Left lung (tissue), 10 donors: Measurements from ENCODE around the gene PADI2. TPM values are rescaled to one million over a fixed set of nuclear protein-coding genes. Genes with fewer than 3 reads are reported as not detected.

Experiments
- ATAC-seq: fragments of 200-7000 bp; cut with Tn5 transposase; one replicate; pipeline ENCODE4 v1.9.1; 2020; ENCODE audit warnings: moderate library complexity
- DNase-seq, 4 donors: peaks; one replicate each; pipeline ENCODE4 v3.0.0-alpha.2; 2013 to 2020
- H3K27ac ChIP-seq, 2 donors: fragments of 200-600 bp; sonication (generic) in 1 of 2; one replicate each; pipeline versions ENCODE4 v1.5.0 to v1.8.0; 2020 to 2021
- H3K27me3 ChIP-seq, 2 donors: fragments of 200-600 bp; sonication (generic) in 1 of 2; one replicate each; pipeline versions ENCODE4 v1.5.0 to v1.8.0; 2020 to 2021
- H3K36me3 ChIP-seq, 2 donors: fragments of 200-600 bp; sonication (generic) in 1 of 2; one replicate each; pipeline versions ENCODE4 v1.5.0 to v1.8.0; 2020 to 2021
- H3K4me1 ChIP-seq, 2 donors: fragments of 200-600 bp; one replicate each; pipeline ENCODE4 v1.8.0; 2021
- H3K4me3 ChIP-seq, 2 donors: fragments of 200-600 bp; sonication (generic) in 1 of 2; one replicate each; pipeline versions ENCODE4 v1.5.0 to v1.8.0; 2020 to 2021; ENCODE audit warnings: mild to moderate bottlenecking in 1 of 2
- H3K9me3 ChIP-seq, 2 donors: fragments of 200-600 bp; sonication (generic) in 1 of 2; one replicate each; pipeline versions ENCODE4 v1.5.0 to v1.8.0; 2020 to 2021
- CTCF ChIP-seq, 2 donors: fragments of 200-600 bp; sonication (generic) in 1 of 2; IDR thresholded peaks; one replicate each; pipeline versions ENCODE4 v1.5.0 to v1.8.0; 2021; ENCODE audit warnings: antibody characterized with exemption in 2 of 2
- intact Hi-C, 2 donors: fragments of 100-400 bp; cut with DNase I; formaldehyde crosslinking; loops; one replicate each; pipeline versions ENCODE4 v1.11.2 to v1.14.2; 2022
- polyA plus RNA-seq, 6 donors: library from polyadenylated mRNA; unstranded; fragments of 120-200 nt; gene quantifications; one replicate each; pipeline ENCODE4 v1.2.1, GENCODE V29; 2013; ENCODE audit not compliant: insufficient read length in 6 of 6
- total RNA-seq, 2 donors: library from RNA; stranded (reverse); fragmentation: NEBNext Ultra II Directional; extraction: Animal tissue kit (Norgen Biotek cat#: 25700); gene quantifications; one replicate each; pipeline ENCODE4 v1.2.1, GENCODE V29; 2021
- donor health status: DM: no; HTN: yes; CAD: no.
- donor health status: DM: no; HTN: no; CAD: no.

Gene PADI2
- total and polyA plus RNA-seq, 8 donors = 2.2 to 35.4 (median 10.6) TPM

GRCh38 chr1:17135530-17135929 is 16.3 kb upstream of the PADI2 start:
- TF ChIP-seq CTCF (IDR thresholded peaks at IDR 0.05) = no peak

DNA sequence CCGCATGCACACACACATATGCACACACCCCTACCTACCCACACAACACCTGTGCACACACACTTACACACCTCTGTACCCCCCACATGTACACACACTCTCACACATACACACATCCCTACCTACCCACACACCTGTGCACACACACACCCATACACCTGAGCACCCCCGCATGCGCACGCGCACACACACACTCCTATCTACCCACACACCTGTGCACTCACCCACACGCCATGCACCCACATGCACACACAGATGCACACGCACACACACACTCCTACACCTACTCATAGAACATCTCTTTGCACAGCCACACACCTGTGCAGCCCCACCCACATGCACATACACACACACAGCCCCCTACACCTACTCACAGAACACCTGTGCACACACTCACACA is 15.5 kb upstream of the PADI2 start:
- no peak for TF ChIP-seq CTCF (IDR thresholded peaks at IDR 0.05)
- H3K4me1 ChIP-seq = no peaks in the 10 kb centered on the region
- no peak overlapping the region for H3K4me3 ChIP-seq
- ATAC-seq (no peak), DNase-seq (peak in 1 of 4 donors; percentile 45)
- no peaks in the 10 kb centered on the region for H3K36me3 ChIP-seq
- H3K27me3 ChIP-seq = peaks cover 0 to 32% of the 10 kb centered on the region in 2 donors
- H3K9me3 ChIP-seq = no peaks in the 10 kb centered on the region
- intact Hi-C loops = loop anchor here in 1 of 2 donors (10.0 kb wide), 1 partner anchor 90 kb away; no protein-coding TSS in a partner anchor
- H3K27ac ChIP-seq = no peak overlapping the region

More at GRCh38 chr1:17135530-17135929, 16.3 kb upstream of the PADI2 start:
- intact Hi-C loops = loop anchor here in 1 of 2 donors (10.0 kb wide), 1 partner anchor 89 kb away; no protein-coding TSS in a partner anchor
- Histone ChIP-seq H3K4me3 (no peak overlapping the region), H3K4me1 (no peaks in the 10 kb centered on the region), H3K36me3 (no peaks in the 10 kb centered on the region), H3K27ac (no peak overlapping the region), H3K9me3 (no peaks in the 10 kb centered on the region), H3K27me3 (peaks cover 0 to 32% of the 10 kb centered on the region in 2 donors)
- ATAC-seq = no peak
- no peak for DNase-seq

DNA sequence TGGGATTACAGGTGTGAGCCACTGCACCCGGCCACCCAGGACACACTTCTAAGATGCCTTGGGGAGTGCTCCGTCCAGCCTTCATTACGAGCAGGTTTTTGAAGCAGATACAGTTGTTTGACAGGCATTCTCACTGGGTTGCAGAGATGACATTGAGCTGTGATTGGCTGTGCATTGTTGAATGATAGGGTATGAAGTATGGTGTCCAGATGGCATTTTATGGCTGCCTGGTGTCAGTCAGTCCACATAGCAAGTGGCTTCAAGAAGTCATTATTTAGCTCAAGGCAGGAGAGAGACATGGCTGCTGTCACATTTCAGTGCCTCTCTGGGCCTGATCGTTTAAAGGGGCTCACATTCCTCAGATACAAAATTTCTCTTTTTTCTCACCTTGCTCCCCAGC is 14.8 kb upstream of the PADI2 start:
- no peak for TF ChIP-seq CTCF (IDR thresholded peaks at IDR 0.05)
- Histone ChIP-seq H3K4me1 (peaks cover 0 to 2% of the 10 kb centered on the region in 2 donors), H3K4me3 (no peak overlapping the region), H3K27me3 (peaks cover 0 to 32% of the 10 kb centered on the region in 2 donors), H3K36me3 (no peaks in the 10 kb centered on the region), H3K27ac (no peak overlapping the region), H3K9me3 (no peaks in the 10 kb centered on the region)
- DNase-seq = no peak
- intact Hi-C loops = loop anchor here in 1 of 2 donors (10.0 kb wide), 1 partner anchor 91 kb away; no protein-coding TSS in a partner anchor
- no peak for ATAC-seq

GRCh38 chr1:17130138-17130635 is 10.9 kb upstream of the PADI2 start:
- intact Hi-C loops = loop anchor here in 1 of 2 donors (10.0 kb wide), 1 partner anchor 95 kb away; no protein-coding TSS in a partner anchor
- ATAC-seq = no peak
- H3K36me3 ChIP-seq = no peaks in the 10 kb centered on the region

More at GRCh38 chr1:17130138-17130635, 10.9 kb upstream of the PADI2 start:
- H3K27ac ChIP-seq = no peak overlapping the region
- H3K4me1 ChIP-seq = peaks cover 0 to 26% of the 10 kb centered on the region in 2 donors
- TF ChIP-seq CTCF (IDR thresholded peaks at IDR 0.05) = no peak
- no peaks in the 10 kb centered on the region for H3K9me3 ChIP-seq
- peaks cover 0 to 16% of the 10 kb centered on the region in 2 donors for H3K27me3 ChIP-seq
- DNase-seq = no peak
- H3K4me3 ChIP-seq = no peak overlapping the region
